Endothelial cell of umbilical vein (primary cell): ENCODE data around the gene ZNF689. TPM values are rescaled to one million over a fixed set of nuclear protein-coding genes. Genes with fewer than 3 reads are reported as not detected.

Experiments used
- BruUV-seq: library from RNA; stranded (reverse); fragments of 400-500 nt; replicated peaks from 2 replicates; lab custom pipeline; 2021; lab: Mats Ljungman, UMichigan
- CTCF ChIA-PET: fragments of 300-600, 350-600 bp; sonication (Branson Sonifier 250); formaldehyde crosslinking; loops from one replicate; lab custom pipeline; 2021; ENCODE audit warnings: antibody characterized with exemption, inconsistent platforms; lab: Charles Lee
- POLR2A ChIA-PET: fragments of 300-600, 350-600 bp; sonication (Branson Sonifier 250); formaldehyde crosslinking; loops from one replicate; lab custom pipeline; 2021; ENCODE audit warnings: antibody characterized with exemption, inconsistent platforms; lab: Charles Lee
- DNase-seq: peaks from one replicate; pipeline ENCODE4 v3.0.0-alpha.2; 2011; ENCODE audit warnings: low read depth, low spot score
- FAIRE-seq: peaks from 2 replicates; lab custom pipeline; 2011; peaks lifted over from hg19 to GRCh38; lab: Jason Lieb, UNC
- H2AFZ ChIP-seq: 2 replicates; pipeline ENCODE4 v1.6.0; 2012; ENCODE audit warnings: low read depth, low read length, control low read depth, inconsistent platforms
- H3K27ac ChIP-seq: 2 replicates; pipeline ENCODE4 v1.5.1; 2011; ENCODE audit warnings: low read depth, mild to moderate bottlenecking, control low read depth, low read length, moderate library complexity; ENCODE audit not compliant: insufficient read depth
- H3K27me3 ChIP-seq, 2 experiments: 2 replicates each; pipeline versions ENCODE4 v1.6.0 to v1.6.1; 2011; ENCODE audit warnings: low read length in 2 of 2, mixed read lengths in 1 of 2; ENCODE audit not compliant: control insufficient read depth in 2 of 2, insufficient read depth in 2 of 2
- H3K36me3 ChIP-seq, 2 experiments: 2 replicates in 1 of 2; 3 replicates in 1 of 2; pipeline ENCODE4 v1.5.1; 2011; ENCODE audit warnings: low read length in 2 of 2, mild to moderate bottlenecking in 1 of 2, moderate library complexity in 1 of 2; ENCODE audit not compliant: control insufficient read depth in 2 of 2, insufficient read depth in 2 of 2; ENCODE audit errors: extremely low read depth in 1 of 2
- H3K4me1 ChIP-seq: 3 replicates; pipeline ENCODE4 v1.5.1; 2011; ENCODE audit warnings: mild to moderate bottlenecking, low read length; ENCODE audit not compliant: control insufficient read depth, insufficient read depth; ENCODE audit errors: extremely low read depth
- H3K4me2 ChIP-seq: 2 replicates; pipeline ENCODE4 v1.6.1; 2011; ENCODE audit warnings: low read length, control low read depth, mixed read lengths; ENCODE audit not compliant: insufficient read depth
- H3K4me3 ChIP-seq, 3 experiments: fragments of 200-600 bp in 1 of 3; sonication (generic), shearing (Covaris generic) in 1 of 3; replicated peaks in 1 of 3; 2 replicates each; pipeline ENCODE4 v1.5.1; 2011 to 2016; ENCODE audit warnings: control low read depth in 3 of 3, low read length in 3 of 3, mild to moderate bottlenecking in 2 of 3, inconsistent platforms in 1 of 3, low read depth in 1 of 3, moderate library complexity in 1 of 3; ENCODE audit not compliant: insufficient read depth in 1 of 3
- H3K79me2 ChIP-seq: 2 replicates; pipeline ENCODE4 v1.6.0; 2012; ENCODE audit warnings: low read length, inconsistent platforms; ENCODE audit not compliant: control insufficient read depth, insufficient read depth
- H3K9ac ChIP-seq: replicated peaks from 2 replicates; pipeline ENCODE3; 2011; ENCODE audit warnings: low read length, control low read depth; ENCODE audit not compliant: insufficient read depth; ENCODE audit errors: extremely low read depth
- H3K9me1 ChIP-seq: replicated peaks from 3 replicates; pipeline ENCODE4 v1.6.0; 2011; ENCODE audit warnings: mild to moderate bottlenecking, low read length; ENCODE audit not compliant: control insufficient read depth, insufficient read depth; ENCODE audit errors: extremely low read depth
- H3K9me3 ChIP-seq: replicated peaks from 2 replicates; pipeline ENCODE4 v1.5.1; 2012; ENCODE audit warnings: low read length, inconsistent platforms; ENCODE audit not compliant: control insufficient read depth, insufficient read depth
- H4K20me1 ChIP-seq: replicated peaks from 2 replicates; pipeline ENCODE3; 2011; ENCODE audit warnings: mild to moderate bottlenecking, low read length; ENCODE audit not compliant: control insufficient read depth, insufficient read depth; ENCODE audit errors: extremely low read depth
- CTCF ChIP-seq, 2 donors: IDR thresholded peaks; 1 replicate in 1 of 2; 2 replicates in 1 of 2; pipeline ENCODE4 v1.5.1; 2011; ENCODE audit warnings: low read length in 2 of 2, mild to moderate bottlenecking in 2 of 2, moderate library complexity in 2 of 2, control low read depth in 1 of 2, inconsistent platforms in 1 of 2, low read depth in 1 of 2; ENCODE audit not compliant: insufficient read depth in 1 of 2; ENCODE audit errors: extremely low read depth in 1 of 2
- EZH2 ChIP-seq: IDR thresholded peaks from 2 replicates; pipeline ENCODE4 v1.6.1; 2012; ENCODE audit warnings: borderline replicate concordance, low read depth, mild to moderate bottlenecking, moderate library complexity, low read length, inconsistent platforms; ENCODE audit not compliant: severe bottlenecking
- FOS ChIP-seq: IDR thresholded peaks from 2 replicates; pipeline ENCODE4 v1.6.1; 2011; ENCODE audit warnings: mild to moderate bottlenecking, low read length, moderate library complexity, borderline replicate concordance; ENCODE audit not compliant: insufficient read depth
- GATA2 ChIP-seq: IDR thresholded peaks from 2 replicates; pipeline ENCODE4 v1.7.0; 2011; ENCODE audit warnings: low read depth, mild to moderate bottlenecking, moderate library complexity, mixed read lengths, low read length; ENCODE audit not compliant: insufficient read length, insufficient read depth
- JUN ChIP-seq: IDR thresholded peaks from 2 replicates; pipeline ENCODE4 v1.6.1; 2011; ENCODE audit warnings: borderline replicate concordance, low read depth; ENCODE audit not compliant: insufficient read length, insufficient read depth
- MAX ChIP-seq: IDR thresholded peaks from 2 replicates; pipeline ENCODE4 v1.6.1; 2011; ENCODE audit not compliant: insufficient read depth, insufficient read length
- MYC ChIP-seq: IDR thresholded peaks from one replicate; pipeline ENCODE4 v1.6.1; 2011; ENCODE audit warnings: mild to moderate bottlenecking, low read depth, low read length
- POLR2A ChIP-seq: IDR thresholded peaks from 2 replicates; pipeline ENCODE4 v1.6.1; 2012; ENCODE audit warnings: low read depth, mild to moderate bottlenecking, control low read depth, low read length
- POLR2AphosphoS5 ChIP-seq: IDR thresholded peaks from 2 replicates; pipeline ENCODE4 v1.6.1; 2012; ENCODE audit warnings: low read depth, mild to moderate bottlenecking, control low read depth, low read length, moderate library complexity; ENCODE audit not compliant: insufficient read depth
- dilution Hi-C: fragments of 300-500 bp; cut with MboI; formaldehyde crosslinking; loops from one replicate; pipeline ENCODE4 v1.15.0; 2019; ENCODE audit warnings: low sequenced_read_pairs; ENCODE audit not compliant: extremely low pct_ligation_motif_present
- intact Hi-C: fragments of 100-400 bp; cut with micrococcal nuclease; formaldehyde crosslinking; loops from one replicate; pipeline ENCODE4 v1.10.0; 2022
- polyA plus RNA-seq, 4 experiments: library from polyadenylated mRNA; depleted of rRNA in 3 of 4; stranded (reverse) in 3 of 4; unstranded in 1 of 4; fragments of >200 nt; gene quantifications; 2 replicates each; pipeline versions ENCODE4 v1.2.1 to v1.2.3, GENCODE V29; 2011 to 2012; ENCODE audit warnings: missing spikeins in 1 of 4
- total RNA-seq: library from RNA; stranded (reverse); gene quantifications from 2 replicates; pipeline ENCODE4 v1.2.3, GENCODE V29; 2021

The ZNF689 gene
- total and polyA plus RNA-seq, 2 donors (not counting 3 experiments of a cell fraction or from before 2014, with no cell fraction given), result 7.5 to 8.4 TPM

- CTCF ChIA-PET, result interaction anchor here (0.8 kb wide), 1 partner anchor 197 kb away, joined by 4 read pairs; no protein-coding TSS in a partner anchor
- Histone ChIP-seq H3K9me1 (no peaks in the 10 kb centered on the region), H3K27ac (no peak overlapping the region), H3K36me3 (no peaks in the 10 kb centered on the region), H3K4me2 (no peak overlapping the region), H3K4me1 (peaks cover 8% of the 10 kb centered on the region), H3K4me3 (no peak overlapping the region), H3K79me2 (no peaks in the 10 kb centered on the region), H3K27me3 (no peaks in the 10 kb centered on the region), H4K20me1 (no peaks in the 10 kb centered on the region), H2AFZ (no peak overlapping the region), H3K9me3 (no peaks in the 10 kb centered on the region), H3K9ac (no peak overlapping the region)
- intact Hi-C loops (no loop called here), dilution Hi-C loops (no loop called here)
- FAIRE-seq (no peak), DNase-seq (no peak)
- POLR2A ChIA-PET, result no interaction called here
- TF ChIP-seq POLR2A (no peak), FOS (no peak), MYC (no peak), JUN (no peak), MAX (no peak), CTCF (IDR thresholded peaks at IDR 0.05; ENCODE audit: extremely low read depth in 1 of 2, insufficient read depth in 1 of 2, low read depth in 1 of 2, low read length in 2 of 2) (no peak), POLR2AphosphoS5 (no peak), EZH2 (no peak), GATA2 (no peak)
- BruUV-seq, result no TSS peak
These were observed 35.5 kb upstream of the ZNF689 start for GRCh38 chr16:30645727-30646126.
